K562 (cell line): ENCODE data around the gene ADGRA1. TPM values are rescaled to one million over a fixed set of nuclear protein-coding genes. Genes with fewer than 3 reads are reported as not detected.

Source experiments
- ATAC-seq: fragments of 200-7000 bp; cut with Tn5 transposase; 3 replicates; pipeline ENCODE4 v1.9.1; 2020; ENCODE audit warnings: moderate library complexity
- BruUV-seq: library from RNA; stranded (reverse); fragments of 400-500 nt; replicated peaks from 2 replicates; lab custom pipeline; 2021; lab: Mats Ljungman, UMichigan
- CTCF ChIA-PET: fragments of 300-600 bp; formaldehyde crosslinking; extraction: SDS; loops from one replicate; lab custom pipeline; 2021; ENCODE audit warnings: low intra/inter-chr PET ratio; lab: Yijun Ruan, JAX
- POLR2A ChIA-PET: fragments of 300-600, 350-650 bp; sonication (Branson Sonifier 250); formaldehyde crosslinking; extraction: SDS; loops from one replicate; lab custom pipeline; 2021; ENCODE audit warnings: antibody characterized with exemption, inconsistent platforms; lab: Yijun Ruan, JAX
- DNase-seq, 4 experiments: peaks; one replicate each; pipeline versions ENCODE4 v3.0.0 to v3.0.0-alpha.2; 2011 to 2018; ENCODE audit warnings: low spot score in 3 of 4, mixed read lengths in 3 of 4; ENCODE audit errors: extremely low read depth in 1 of 4
- FAIRE-seq: peaks from 2 replicates; lab custom pipeline; 2011; peaks lifted over from hg19 to GRCh38; lab: Jason Lieb, UNC
- H2AFZ ChIP-seq: 2 replicates; pipeline ENCODE4 v1.6.0; 2011; ENCODE audit warnings: low read depth, low read length, control low read depth, inconsistent platforms
- H3K27ac ChIP-seq: fragments of 200-600 bp; 3 replicates; pipeline ENCODE4 v1.8.0; 2011; ENCODE audit warnings: low read depth, mild to moderate bottlenecking, control low read depth, inconsistent platforms, low read length, moderate library complexity, mixed read lengths; ENCODE audit errors: extremely low read depth
- H3K27me3 ChIP-seq, 2 experiments: fragments of 300-600 bp in 1 of 2; 2 replicates in 1 of 2; 3 replicates in 1 of 2; pipeline versions ENCODE4 v1.6.0 to v1.8.0; 2011; ENCODE audit warnings: inconsistent platforms in 2 of 2, low read length in 2 of 2, mild to moderate bottlenecking in 1 of 2, mixed read lengths in 1 of 2, moderate library complexity in 1 of 2; ENCODE audit not compliant: control insufficient read depth in 2 of 2, insufficient read depth in 2 of 2
- H3K36me3 ChIP-seq: fragments of 300-600 bp; 3 replicates; pipeline ENCODE4 v1.8.0; 2011; ENCODE audit warnings: mild to moderate bottlenecking, low read length, inconsistent platforms; ENCODE audit not compliant: control insufficient read depth, insufficient read depth
- H3K4me1 ChIP-seq, 2 experiments: fragments of 200-600 bp in 1 of 2; replicated peaks in 1 of 2; 2 replicates in 1 of 2; 3 replicates in 1 of 2; pipeline versions ENCODE4 v1.5.1 to v1.8.0; 2011; ENCODE audit warnings: inconsistent platforms in 2 of 2, low read length in 2 of 2, mild to moderate bottlenecking in 1 of 2, mixed read lengths in 1 of 2, moderate library complexity in 1 of 2; ENCODE audit not compliant: control insufficient read depth in 2 of 2, insufficient read depth in 2 of 2
- H3K4me2 ChIP-seq: 2 replicates; pipeline ENCODE4 v1.6.1; 2011; ENCODE audit warnings: low read length, control low read depth, inconsistent platforms, mixed read lengths; ENCODE audit not compliant: insufficient read depth
- H3K4me3 ChIP-seq: fragments of 200-600 bp; sonication (generic), shearing (Covaris generic); 2 replicates; pipeline ENCODE4 v1.5.1; 2016; ENCODE audit warnings: control low read depth, inconsistent platforms
- H3K79me2 ChIP-seq: fragments of 200-600 bp; 3 replicates; pipeline ENCODE4 v1.8.0; 2011; ENCODE audit warnings: low read length, inconsistent platforms; ENCODE audit not compliant: control insufficient read depth, insufficient read depth
- H3K9ac ChIP-seq, 2 experiments: 2 replicates each; pipeline versions ENCODE4 v1.6.0 to v1.6.1; 2011; ENCODE audit warnings: low read depth in 2 of 2, low read length in 2 of 2, control low read depth in 1 of 2, inconsistent platforms in 1 of 2, mild to moderate bottlenecking in 1 of 2, mixed read lengths in 1 of 2; ENCODE audit not compliant: insufficient read depth in 1 of 2
- H3K9me1 ChIP-seq: one replicate; pipeline ENCODE4 v1.6.0; 2011; ENCODE audit warnings: inconsistent platforms, mild to moderate bottlenecking, low read length, moderate library complexity; ENCODE audit not compliant: control insufficient read depth, insufficient read depth
- H3K9me3 ChIP-seq: replicated peaks from 2 replicates; pipeline ENCODE4 v1.5.1; 2011; ENCODE audit warnings: low read depth, low read length, inconsistent platforms; ENCODE audit not compliant: control insufficient read depth, insufficient read depth
- H4K20me1 ChIP-seq: replicated peaks from 2 replicates; pipeline ENCODE4 v1.6.1; 2011; ENCODE audit warnings: low read length, inconsistent platforms, mixed read lengths; ENCODE audit not compliant: control insufficient read depth, insufficient read depth
- CBX8 ChIP-seq: fragments of 200-600 bp; sonication (generic); IDR thresholded peaks from 2 replicates; pipeline ENCODE4 v1.6.1; 2012; ENCODE audit warnings: borderline replicate concordance, mixed run types, low read depth, mild to moderate bottlenecking, moderate library complexity, mixed read lengths, low read length, control low read depth, inconsistent platforms; ENCODE audit not compliant: poor library complexity, severe bottlenecking; ENCODE audit errors: extremely low read depth
- ERF ChIP-seq: fragments of 450-650 bp; formaldehyde crosslinking; IDR thresholded peaks from 2 replicates; pipeline ENCODE4 v1.4.0; 2020; ENCODE audit warnings: mild to moderate bottlenecking, mixed read lengths
- GABPB1 ChIP-seq: sonication (generic); formaldehyde crosslinking; IDR thresholded peaks from 2 replicates; pipeline ENCODE4 v1.8.0; 2022; ENCODE audit warnings: mild to moderate bottlenecking, missing genetic modification reagents
- MCM3 ChIP-seq: fragments of 450-650 bp; IDR thresholded peaks from 2 replicates; pipeline ENCODE4 v1.6.1; 2016
- PHB2 ChIP-seq: fragments of 450-650 bp; IDR thresholded peaks from 2 replicates; pipeline ENCODE4 v1.6.1; 2017; ENCODE audit warnings: low read depth
- RAD21 ChIP-seq, 2 experiments: fragments of 250-450 bp in 1 of 2; fragments of 450-650 bp in 1 of 2; sonication (Bioruptor Pico) in 1 of 2; formaldehyde crosslinking in 1 of 2; IDR thresholded peaks in 1 of 2; conservative IDR thresholded peaks in 1 of 2; 2 replicates each; pipeline versions ENCODE4 v1.4.0 to v1.8.0; 2020 to 2022; ENCODE audit warnings: mild to moderate bottlenecking in 2 of 2, moderate library complexity in 1 of 2
- RBM25 ChIP-seq: fragments of 200-400 bp; formaldehyde crosslinking; IDR thresholded peaks from 2 replicates; pipeline ENCODE4 v1.6.1; 2018; ENCODE audit warnings: low read length, low read depth, moderate library complexity; ENCODE audit not compliant: severe bottlenecking
- SIN3A ChIP-seq, 2 experiments: fragments of 150-350 bp in 1 of 2; IDR thresholded peaks; 2 replicates each; pipeline ENCODE4 v1.6.1; 2011 to 2016; ENCODE audit warnings: borderline replicate concordance in 2 of 2, low read depth in 2 of 2, low read length in 2 of 2, mild to moderate bottlenecking in 2 of 2, moderate library complexity in 2 of 2; ENCODE audit not compliant: control insufficient read depth in 1 of 2
- STAG1 ChIP-seq: sonication (generic); formaldehyde crosslinking; IDR thresholded peaks from 2 replicates; pipeline ENCODE4 v1.5.0; 2020; ENCODE audit warnings: missing genetic modification reagents, borderline replicate concordance
- WHSC1 ChIP-seq: IDR thresholded peaks from one replicate; pipeline ENCODE4 v1.6.1; 2012; ENCODE audit warnings: low read length, control low read depth, inconsistent platforms
- WGBS: fragments of 100-300 bp; shearing (Covaris generic); methylation state at CpG from one replicate; pipeline ENCODE4 v1.1.6; 2016; ENCODE audit warnings: low coverage, mixed read lengths; ENCODE audit not compliant: insufficient coverage; ENCODE audit errors: missing lambda C conversion rate; 5-methylcytosine and 5-hydroxymethylcytosine counted together
- in situ Hi-C: fragments of 300-500 bp; cut with MboI; formaldehyde crosslinking; loops from 4 replicates; pipeline ENCODE4 v1.15.0; 2018; ENCODE audit warnings: inconsistent platforms, mixed read lengths
- intact Hi-C: fragments of 100-400 bp; cut with micrococcal nuclease; formaldehyde crosslinking; loops from 2 replicates; pipeline ENCODE4 v1.14.2; 2022
- polyA plus RNA-seq, 8 experiments: library from polyadenylated mRNA; depleted of rRNA in 4 of 8; stranded (reverse) in 5 of 8; unstranded in 3 of 8; fragments of >200 nt; fragmentation: Nextera tagmentation in 2 of 8; fragmentation: Illumina TruSeq in 1 of 8; extraction: Ambion mirVana in 2 of 8; extraction: Trizol in 1 of 8; gene quantifications; 2 replicates each; pipeline versions ENCODE4 v1.2.1 to v1.2.3, GENCODE V29; 2011 to 2014; ENCODE audit warnings: inconsistent platforms in 1 of 8, missing spikeins in 1 of 8
- total RNA-seq, 7 experiments: library from RNA; depleted of rRNA in 6 of 7; stranded (reverse); fragments of >200 nt in 6 of 7; fragmentation: Illumina TruSeq in 2 of 7; extraction: Trizol in 2 of 7; gene quantifications; 2 replicates each; pipeline versions ENCODE4 v1.2.1 to v1.2.3, GENCODE V29; 2011 to 2021; ENCODE audit warnings: low replicate concordance in 1 of 7

The ADGRA1 gene
- total and polyA plus RNA-seq, 9 of the 15 experiments (the other 6 are each of a cell fraction or from before 2014, with no cell fraction given): not detected

DNA sequence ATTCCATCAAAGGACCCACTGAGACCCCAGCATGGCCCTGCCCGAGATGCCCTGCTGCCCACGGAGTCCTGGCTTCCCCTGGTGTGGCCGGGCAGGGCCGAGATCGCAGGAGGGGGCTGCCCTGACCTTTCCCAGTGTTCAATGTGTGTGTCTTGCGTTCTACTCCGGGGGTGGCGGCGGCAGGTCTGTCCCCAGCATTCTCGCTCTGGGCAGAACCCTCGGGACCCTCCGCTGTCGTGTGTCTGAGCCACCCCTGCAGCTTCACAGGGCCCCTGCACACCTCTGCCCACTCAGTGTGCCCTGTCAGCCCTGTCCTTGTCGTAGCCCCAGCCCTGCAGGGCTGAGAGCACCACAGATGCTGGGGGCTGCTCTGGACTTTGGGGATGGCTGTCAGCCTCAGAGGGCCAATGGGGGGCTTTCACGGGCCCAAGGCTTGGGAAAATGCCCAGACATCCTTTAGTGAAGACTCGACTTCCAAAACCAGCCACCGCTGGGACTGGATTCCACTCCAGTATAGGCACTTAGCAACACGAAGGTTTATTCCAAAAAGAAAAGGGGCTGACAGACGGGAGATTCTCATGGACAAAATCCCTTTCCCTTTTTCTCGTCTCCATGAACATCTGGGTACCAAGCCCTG lies 42.3 kb downstream of the ADGRA1 start:
- Histone ChIP-seq H3K36me3 (no peaks in the 10 kb centered on the region), H3K9ac (no peak overlapping the region), H3K9me1 (no peaks in the 10 kb centered on the region), H3K4me3 (no peak overlapping the region), H3K79me2 (no peaks in the 10 kb centered on the region), H3K4me1 (peaks cover 0 to 28% of the 10 kb centered on the region in 2 experiments; a peak in 3 of 5 replicates), H2AFZ (no peak overlapping the region), H3K9me3 (no peaks in the 10 kb centered on the region), H3K4me2 (no peak overlapping the region), H4K20me1 (no peaks in the 10 kb centered on the region), H3K27me3 (peaks cover 0 to 26% of the 10 kb centered on the region in 2 experiments; a peak in 3 of 5 replicates), H3K27ac (no peak overlapping the region)
- no TSS peak for BruUV-seq
- intact Hi-C loops: no loop called here
- CTCF ChIA-PET: no interaction called here
- TF ChIP-seq ERF (CRISPR knock-in tag) (no peak), RAD21 (CRISPR knock-in tag; conservative IDR thresholded peaks at IDR 0.05 in 1 of 2, IDR thresholded peaks at IDR 0.05 in 1 of 2) (no peak), RBM25 (no peak), PHB2 (no peak), STAG1 (CRISPR knock-in tag) (no peak), WHSC1 (no peak), GABPB1 (CRISPR knock-in tag) (no peak), SIN3A (IDR thresholded peaks at IDR 0.05; ENCODE audit: borderline replicate concordance in 2 of 2, control insufficient read depth in 1 of 2, low read depth in 2 of 2, low read length in 2 of 2) (no peak), CBX8 (no peak), MCM3 (no peak)
- WGBS: 0% methylated on average over 10 of the region's 20 CpGs
- POLR2A ChIA-PET: interaction anchor here (0.8 kb wide), 1 partner anchor 115 kb away, joined by 3 read pairs; no protein-coding TSS in a partner anchor
- ATAC-seq: no peak
- DNase-seq: no peak
- in situ Hi-C loops: no loop called here
- no peak for FAIRE-seq
